HepG2 (cell line): Measurements from ENCODE around the gene IFT52. TPM values are rescaled to one million over a fixed set of nuclear protein-coding genes. Genes with fewer than 3 reads are reported as not detected.

ENCODE experiments used
- BHLHE40 ChIP-seq: IDR thresholded peaks from 2 replicates; pipeline ENCODE4 v1.6.1; 2011; ENCODE audit warnings: low read length, improper control_type of control experiment
- DBP ChIP-seq: sonication (generic); formaldehyde crosslinking; IDR thresholded peaks from 2 replicates; pipeline ENCODE4 v1.4.0; 2020; ENCODE audit warnings: missing genetic modification reagents; ENCODE audit errors: not compliant biosample characterization
- HNF1A ChIP-seq, 2 experiments: sonication (generic) in 1 of 2; formaldehyde crosslinking in 1 of 2; IDR thresholded peaks; 2 replicates each; pipeline versions ENCODE4 v1.4.0 to v1.6.1; 2016 to 2020; ENCODE audit warnings: borderline replicate concordance in 1 of 2, low read depth in 1 of 2, mild to moderate bottlenecking in 1 of 2, missing genetic modification reagents in 1 of 2
- HOXA5 ChIP-seq: sonication (generic); formaldehyde crosslinking; IDR thresholded peaks from 2 replicates; pipeline ENCODE4 v1.4.0; 2020; ENCODE audit warnings: missing genetic modification reagents
- STAT5B ChIP-seq: sonication (generic); formaldehyde crosslinking; IDR thresholded peaks from 2 replicates; pipeline ENCODE4 v1.4.0; 2020; ENCODE audit warnings: missing genetic modification reagents
- WIZ ChIP-seq: sonication (generic); formaldehyde crosslinking; IDR thresholded peaks from 2 replicates; pipeline ENCODE4 v1.5.1; 2020; ENCODE audit warnings: mild to moderate bottlenecking, missing genetic modification reagents
- ZBTB39 ChIP-seq: sonication (generic); formaldehyde crosslinking; IDR thresholded peaks from 2 replicates; pipeline ENCODE4 v1.5.0; 2020; ENCODE audit warnings: missing genetic modification reagents
- ZNF264 ChIP-seq: sonication (generic); formaldehyde crosslinking; IDR thresholded peaks from 2 replicates; pipeline ENCODE4 v1.4.0; 2020; ENCODE audit warnings: missing genetic modification reagents
- ZNF281 ChIP-seq: sonication (generic); formaldehyde crosslinking; IDR thresholded peaks from 2 replicates; pipeline ENCODE4 v1.4.0; 2020; ENCODE audit warnings: missing genetic modification reagents, borderline replicate concordance
- ZNF350 ChIP-seq: sonication (generic); formaldehyde crosslinking; IDR thresholded peaks from 2 replicates; pipeline ENCODE4 v1.4.0; 2020; ENCODE audit warnings: mild to moderate bottlenecking, low read depth, missing genetic modification reagents, borderline replicate concordance
- ZNF496 ChIP-seq: sonication (generic); formaldehyde crosslinking; IDR thresholded peaks from 2 replicates; pipeline ENCODE4 v1.8.1; 2023; ENCODE audit warnings: mild to moderate bottlenecking, moderate library complexity, missing genetic modification reagents; ENCODE audit not compliant: insufficient replicate concordance
- ZNF501 ChIP-seq: sonication (generic); formaldehyde crosslinking; IDR thresholded peaks from 2 replicates; pipeline ENCODE4 v1.5.1; 2020; ENCODE audit warnings: mild to moderate bottlenecking, moderate library complexity, missing genetic modification reagents
- ZNF543 ChIP-seq: sonication (generic); formaldehyde crosslinking; IDR thresholded peaks from 2 replicates; pipeline ENCODE4 v1.4.0; 2020; ENCODE audit warnings: mild to moderate bottlenecking, missing genetic modification reagents
- ZNF562 ChIP-seq: sonication (generic); formaldehyde crosslinking; IDR thresholded peaks from 2 replicates; pipeline ENCODE4 v1.8.0; 2022; ENCODE audit warnings: missing genetic modification reagents, borderline replicate concordance
- ZNF652 ChIP-seq: IDR thresholded peaks from 2 replicates; pipeline ENCODE4 v1.6.1; 2016; ENCODE audit warnings: low read depth, borderline replicate concordance
- polyA plus RNA-seq, 8 experiments: library from polyadenylated mRNA; depleted of rRNA in 3 of 8; stranded (reverse) in 7 of 8; unstranded in 1 of 8; fragments of >200 nt; fragmentation: Illumina TruSeq in 4 of 8; extraction: Trizol in 4 of 8; gene quantifications; 2 replicates each; pipeline versions ENCODE4 v1.2.1 to v1.2.3, GENCODE V29; 2011 to 2016; ENCODE audit warnings: low read depth in 4 of 8, missing spikeins in 1 of 8, mixed read lengths in 1 of 8; ENCODE audit not compliant: insufficient read depth in 1 of 8
- total RNA-seq, 5 experiments: library from RNA; depleted of rRNA; stranded (reverse); fragments of >200 nt; fragmentation: Illumina TruSeq; extraction: Trizol; gene quantifications; 2 replicates each; pipeline ENCODE4 v1.2.3, GENCODE V29; 2016; ENCODE audit warnings: low read depth in 1 of 5

The IFT52 gene
- total and polyA plus RNA-seq, 2 of the 13 experiments (the other 11 are each of a cell fraction or from before 2014, with no cell fraction given) = 48.0 to 64.0 TPM

- TF ChIP-seq ZBTB39 (CRISPR knock-in tag) (no peak), ZNF496 (no peak), ZNF350 (CRISPR knock-in tag) (peak; percentile 89), HOXA5 (CRISPR knock-in tag) (peak; percentile 36; the same call in 1 of the 2 replicates), BHLHE40 (peak; percentile 96), HNF1A (IDR thresholded peaks at IDR 0.05; ENCODE audit: low read depth) (no peak), HNF1A (CRISPR knock-in tag; IDR thresholded peaks at IDR 0.05; ENCODE audit: borderline replicate concordance) (peak; percentile 85; the same call in 1 of the 2 replicates), ZNF281 (CRISPR knock-in tag) (peak; percentile 21; the same call in 1 of the 2 replicates), ZNF562 (CRISPR knock-in tag) (no peak), STAT5B (no peak), ZNF652 (CRISPR knock-in tag) (no peak; the same call in 1 of the 2 replicates), DBP (CRISPR knock-in tag) (peak; percentile 29), WIZ (CRISPR knock-in tag) (peak; percentile 55), ZNF543 (CRISPR knock-in tag) (peak; percentile 86; the same call in 1 of the 2 replicates), ZNF501 (CRISPR knock-in tag) (peak; percentile 97), ZNF264 (peak; percentile 94)
These were observed at the start of gene IFT52 (continued) for GRCh38 chr20:43590392-43591303.
